D721Med (cell line): ENCODE results near the gene SAPCD1.
A peak's percentile ranks its signal among the peaks of the same experiment; 100 is the strongest.

Source experiments
- DNase-seq: peaks from one replicate; pipeline ENCODE4 v3.0.0; 2011; ENCODE audit warnings: low spot score; ENCODE audit not compliant: insufficient read length
- FAIRE-seq: peaks from 2 replicates; lab custom pipeline; 2011; peaks lifted over from hg19 to GRCh38; lab: Jason Lieb, UNC
- TF ChIP-seq, protein P1 (sequence below): IDR thresholded peaks from 2 replicates; pipeline ENCODE4 v1.5.1; 2012; ENCODE audit warnings: mild to moderate bottlenecking, control low read depth; ENCODE audit not compliant: insufficient read depth; ENCODE audit errors: missing control alignments

Gene SAPCD1

DNA sequence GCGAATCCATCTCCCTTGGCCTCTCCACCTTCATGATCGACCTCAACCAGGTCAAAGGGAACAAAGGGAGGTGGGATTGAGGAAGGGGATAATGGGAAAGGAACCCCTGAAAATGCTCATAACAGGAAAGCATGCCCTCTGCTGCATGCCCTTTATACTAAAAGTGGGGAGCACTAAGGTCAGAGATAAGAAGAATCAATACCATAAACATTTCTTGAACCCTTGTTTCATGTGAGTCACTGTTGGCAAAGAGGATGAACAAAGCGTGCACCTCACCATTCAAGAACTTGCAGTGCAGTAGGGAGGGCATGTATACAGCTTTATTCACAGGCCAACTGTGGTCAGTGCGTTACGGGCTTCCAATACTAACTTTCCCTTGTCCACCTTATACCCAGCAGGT, 1.7 kb upstream of the SAPCD1 start:
- no peak for DNase-seq
- FAIRE-seq = no peak
- TF ChIP-seq, protein P1, sequence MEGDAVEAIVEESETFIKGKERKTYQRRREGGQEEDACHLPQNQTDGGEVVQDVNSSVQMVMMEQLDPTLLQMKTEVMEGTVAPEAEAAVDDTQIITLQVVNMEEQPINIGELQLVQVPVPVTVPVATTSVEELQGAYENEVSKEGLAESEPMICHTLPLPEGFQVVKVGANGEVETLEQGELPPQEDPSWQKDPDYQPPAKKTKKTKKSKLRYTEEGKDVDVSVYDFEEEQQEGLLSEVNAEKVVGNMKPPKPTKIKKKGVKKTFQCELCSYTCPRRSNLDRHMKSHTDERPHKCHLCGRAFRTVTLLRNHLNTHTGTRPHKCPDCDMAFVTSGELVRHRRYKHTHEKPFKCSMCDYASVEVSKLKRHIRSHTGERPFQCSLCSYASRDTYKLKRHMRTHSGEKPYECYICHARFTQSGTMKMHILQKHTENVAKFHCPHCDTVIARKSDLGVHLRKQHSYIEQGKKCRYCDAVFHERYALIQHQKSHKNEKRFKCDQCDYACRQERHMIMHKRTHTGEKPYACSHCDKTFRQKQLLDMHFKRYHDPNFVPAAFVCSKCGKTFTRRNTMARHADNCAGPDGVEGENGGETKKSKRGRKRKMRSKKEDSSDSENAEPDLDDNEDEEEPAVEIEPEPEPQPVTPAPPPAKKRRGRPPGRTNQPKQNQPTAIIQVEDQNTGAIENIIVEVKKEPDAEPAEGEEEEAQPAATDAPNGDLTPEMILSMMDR = no peak

DNA sequence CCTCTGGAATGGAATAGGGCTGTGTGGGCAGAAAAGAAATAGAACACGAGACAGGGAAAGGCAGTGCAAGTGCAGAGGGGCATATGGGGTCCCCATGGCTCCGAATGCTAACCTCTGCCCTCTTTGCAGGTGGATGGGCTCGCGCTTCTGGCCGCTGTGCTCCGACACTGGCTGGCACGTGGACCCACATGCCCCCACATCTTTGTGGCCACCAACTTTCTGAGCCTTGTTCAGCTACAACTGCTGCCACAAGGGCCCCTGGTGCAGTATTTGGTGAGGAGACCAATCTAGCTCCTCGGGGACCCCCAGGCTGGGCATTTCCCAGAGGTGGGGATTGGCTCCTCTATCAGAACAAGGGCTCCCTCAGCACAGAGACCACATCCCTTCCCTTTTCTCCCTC, 1.1 kb upstream of the SAPCD1 start:
- DNase-seq = no peak
- FAIRE-seq = no peak
- TF ChIP-seq, protein P1 = no peak

DNA sequence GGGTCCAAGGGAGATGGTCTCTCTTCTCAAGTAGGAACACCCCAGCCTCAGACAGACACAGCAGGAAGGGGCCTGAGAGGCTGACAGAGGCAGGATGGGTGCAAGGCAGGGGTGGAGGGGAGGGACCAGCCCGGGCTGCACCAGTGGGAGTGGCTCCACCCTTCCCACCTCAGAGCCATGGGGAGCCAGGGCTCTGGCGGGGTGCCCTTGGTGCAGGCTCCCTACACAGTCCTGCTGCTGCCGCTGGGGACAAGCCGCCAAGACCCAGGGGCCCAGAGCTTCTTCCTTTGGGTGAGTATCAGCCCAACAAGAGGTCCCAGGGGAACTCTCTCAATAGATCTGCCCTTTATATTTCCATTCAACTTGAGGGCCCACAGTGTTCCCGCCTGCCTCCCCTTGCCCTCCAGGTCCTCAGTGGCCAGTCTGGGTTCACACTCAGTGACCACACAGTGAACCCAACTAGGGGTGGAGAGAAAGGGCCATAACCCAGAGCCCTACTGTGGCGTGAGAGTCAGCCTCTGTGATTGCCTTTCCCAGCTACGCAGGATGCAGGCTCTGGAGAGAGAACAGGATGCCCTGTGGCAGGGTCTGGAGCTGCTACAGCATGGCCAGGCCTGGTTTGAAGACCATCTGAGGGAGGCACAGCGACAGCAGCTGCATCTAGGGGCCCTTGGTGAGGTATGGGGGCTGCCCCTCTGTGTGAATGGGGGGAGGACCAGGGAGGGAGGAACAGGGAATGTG, 592 bp downstream of the SAPCD1 start:
- TF ChIP-seq, protein P1 = no peak
- DNase-seq (no peak), FAIRE-seq (no peak)

DNA sequence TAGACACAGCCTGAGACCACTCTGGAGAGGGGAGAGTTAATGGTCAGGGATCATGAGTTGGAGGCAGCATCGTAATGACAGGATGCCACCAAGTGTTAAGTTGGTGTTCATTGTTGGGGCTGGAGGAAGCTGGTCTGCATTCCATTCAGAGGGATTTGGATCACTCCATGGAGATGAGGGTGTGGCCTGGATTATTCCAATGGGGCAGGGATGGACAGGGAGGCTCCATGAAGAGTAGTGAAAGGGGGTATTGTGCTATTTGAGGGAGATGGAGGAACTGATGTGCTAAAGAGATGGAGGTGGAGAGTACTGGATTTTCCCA, 1.1 kb downstream of the SAPCD1 start:
- TF ChIP-seq, protein P1 = peak; percentile 12
- no peak for DNase-seq

DNA sequence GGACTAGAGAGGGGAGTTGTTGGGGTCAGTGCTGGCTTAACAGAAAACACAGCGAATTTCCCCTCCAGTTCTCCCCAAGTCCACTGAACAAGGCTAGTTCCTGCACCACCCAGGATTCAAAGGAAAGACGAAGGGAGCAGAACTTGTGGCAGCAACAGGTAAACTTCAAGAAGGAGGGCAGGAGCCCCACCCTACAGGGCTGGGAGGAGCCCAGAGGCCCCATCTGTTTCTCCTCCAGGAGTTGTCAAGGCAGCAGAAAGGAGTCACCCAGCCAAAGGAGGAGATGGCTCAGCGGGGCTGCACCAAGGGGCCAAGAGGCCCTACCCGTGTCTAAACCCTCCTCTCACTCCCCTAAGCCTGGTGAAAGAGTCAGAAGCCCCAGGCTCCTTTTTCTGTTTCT, 1.7 kb downstream of the SAPCD1 start:
- no peak for DNase-seq
- FAIRE-seq = no peak
- TF ChIP-seq, protein P1 = no peak

More for the DNA sequence above, 1.1 kb downstream of the SAPCD1 start:
- no peak for FAIRE-seq

DNA sequence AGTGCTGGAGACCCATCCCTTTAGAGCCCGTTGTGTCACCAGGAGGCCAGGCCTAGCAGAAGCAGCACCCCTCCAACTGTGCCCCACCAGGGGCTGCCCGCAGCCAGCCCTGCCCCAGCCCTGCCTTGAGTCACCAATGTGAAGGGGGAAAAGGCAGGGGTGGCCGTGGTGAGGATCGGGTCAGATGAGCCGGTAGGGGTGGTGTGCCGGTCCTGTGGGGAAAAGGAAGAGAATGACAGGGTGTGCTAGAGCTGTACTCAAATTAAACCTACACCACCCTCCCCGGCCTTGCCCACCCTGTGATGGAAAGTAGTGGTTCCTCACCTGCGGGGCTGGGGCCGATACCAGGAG, 3.1 kb downstream of the SAPCD1 start:
- DNase-seq = no peak
- FAIRE-seq = no peak
- TF ChIP-seq, protein P1 = no peak
